GM19455 (cell line): ENCODE results near the gene PROX1.
"Not testable (repeated sequence)": the region's sequence is repeated elsewhere in the genome, so short reads cannot be mapped to it uniquely, and the experiment has no call there.

Source experiments
- ATAC-seq: cut with Tn5 transposase; IDR thresholded peaks from one replicate; pipeline ENCODE4 v1.9.1; 2021; ENCODE audit not compliant: unreplicated experiment

The PROX1 gene

DNA sequence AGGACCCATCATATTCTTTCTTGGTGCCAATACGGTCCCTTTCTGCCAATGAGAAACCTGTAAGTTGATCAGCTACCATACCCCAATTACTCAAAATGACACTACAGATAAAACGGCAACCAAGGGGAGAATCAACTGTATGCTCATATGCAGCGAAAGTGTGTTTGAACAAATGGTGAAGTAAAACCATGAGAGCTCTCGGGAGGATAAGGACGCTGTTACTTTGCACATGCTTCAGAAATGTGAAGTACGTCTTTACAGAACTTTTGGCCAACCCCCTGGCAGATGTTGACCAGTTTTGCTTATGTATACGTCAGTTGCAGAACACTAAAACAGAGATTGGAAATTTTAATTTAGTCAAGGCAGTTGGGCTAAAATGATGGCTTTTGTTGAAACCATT, 79.6 kb downstream of the PROX1 start:
- no peak for ATAC-seq

DNA sequence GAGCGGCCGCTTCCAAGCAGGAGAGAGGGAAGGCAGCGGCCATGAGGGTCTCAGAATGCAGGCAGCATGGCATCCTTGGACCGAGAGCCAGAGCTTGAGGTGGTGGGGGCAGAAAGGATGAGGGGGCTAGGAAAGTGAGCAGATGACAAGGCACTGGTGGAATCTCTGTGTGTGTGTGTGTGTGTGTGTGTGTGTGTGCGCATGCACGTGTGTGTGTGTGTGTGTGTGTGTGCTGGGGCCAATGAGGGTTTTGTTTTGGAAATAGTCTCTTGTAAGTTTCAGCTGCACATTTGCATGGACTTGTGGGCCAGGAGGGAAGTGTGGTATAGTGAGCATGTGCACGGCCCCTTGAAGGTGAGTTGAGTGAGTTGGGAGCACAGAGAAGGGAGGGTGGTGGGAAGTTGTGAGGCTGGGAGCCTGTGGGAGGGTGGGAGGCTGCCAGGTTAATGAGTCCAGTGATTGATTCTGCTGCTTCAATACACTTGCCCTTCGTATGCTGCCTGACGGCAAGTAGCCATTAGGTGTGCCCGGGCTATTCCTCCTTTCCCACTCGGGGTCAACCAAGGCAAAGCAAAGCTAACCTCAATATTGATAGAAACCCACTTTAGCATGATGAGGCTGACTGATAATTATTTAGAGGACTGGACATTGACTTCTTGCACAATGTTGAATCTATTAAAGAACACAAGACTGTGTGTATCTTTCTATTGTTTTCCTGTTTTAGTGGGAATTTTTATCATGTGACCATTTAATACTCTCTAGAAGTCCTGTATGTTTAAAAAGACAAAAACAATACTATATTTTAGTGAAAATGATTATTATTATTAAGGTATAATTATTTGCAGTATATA, 80.3 kb downstream of the PROX1 start:
- ATAC-seq, result no peak

DNA sequence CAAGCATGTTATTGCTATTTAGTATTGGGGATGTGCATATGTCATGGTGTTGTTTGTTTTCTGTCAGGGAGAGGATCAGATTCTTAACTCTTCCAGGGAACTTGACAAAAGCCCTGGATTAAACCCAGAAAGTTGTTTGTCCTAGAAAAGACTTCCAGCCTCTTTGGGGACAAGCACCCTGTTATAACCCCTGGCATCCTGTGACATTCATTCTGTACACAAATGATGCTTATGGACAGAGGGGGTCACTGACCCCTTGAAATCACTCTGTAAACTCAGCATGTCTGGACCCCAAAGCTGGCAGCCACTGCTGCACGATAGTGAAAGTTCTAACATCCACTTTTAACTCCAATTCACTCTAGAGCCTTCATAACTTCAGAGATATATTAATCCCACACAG, 81.2 kb downstream of the PROX1 start:
- ATAC-seq, result no peak

DNA sequence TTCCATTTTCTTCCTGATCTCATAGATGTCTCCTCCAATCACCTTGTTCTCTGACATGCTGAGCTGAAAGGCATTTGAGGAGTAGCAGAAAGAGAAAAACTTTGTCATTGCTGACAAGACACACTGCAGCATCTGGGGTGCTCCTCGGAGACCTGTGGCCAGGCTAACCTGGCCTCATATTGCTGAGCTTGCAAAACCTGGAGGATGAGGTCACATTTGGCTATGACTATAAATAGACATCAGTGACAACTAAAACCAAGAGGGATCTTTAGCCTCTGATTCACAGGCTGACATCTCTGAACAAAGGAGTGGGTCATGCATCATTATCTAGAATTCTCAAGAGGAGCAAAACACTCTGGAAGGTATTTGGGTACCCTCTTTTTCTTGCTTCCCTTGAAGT, 83.7 kb downstream of the PROX1 start:
- ATAC-seq, result no peak

DNA sequence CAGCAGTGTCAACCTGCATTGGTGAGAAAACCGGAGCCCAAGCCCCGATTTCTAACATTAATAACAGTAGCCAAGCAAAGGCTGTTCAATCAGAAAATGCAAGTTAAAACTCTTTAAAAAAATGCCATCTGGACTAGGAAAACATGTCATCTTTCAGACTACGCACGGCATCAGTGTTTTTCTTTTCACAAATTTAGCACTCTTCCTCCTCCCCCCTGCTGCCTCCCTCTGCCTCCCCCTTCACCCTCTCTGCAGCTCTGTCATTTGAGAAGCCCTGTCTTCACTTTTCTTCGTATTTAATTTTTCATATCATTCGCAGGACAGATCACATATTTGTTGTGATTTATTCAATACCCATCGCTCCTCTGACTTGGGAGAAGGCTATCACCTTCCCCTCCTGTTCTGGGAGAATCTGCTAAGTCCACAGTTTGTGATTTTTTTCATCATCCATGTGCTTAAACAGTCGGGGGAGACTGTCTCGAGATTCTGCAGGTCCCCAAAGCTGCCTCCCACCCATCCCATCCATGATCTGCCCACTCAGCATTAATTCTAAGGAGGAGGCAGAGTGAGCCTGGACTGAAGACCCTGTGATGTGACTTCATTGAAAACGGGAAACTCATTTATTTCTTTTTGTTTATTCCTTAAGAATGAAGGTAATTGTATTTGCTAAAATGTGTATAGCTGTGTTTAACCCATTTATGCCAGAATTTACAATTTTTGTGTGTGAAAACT, 84.8 kb downstream of the PROX1 start:
- ATAC-seq, result no peak

DNA sequence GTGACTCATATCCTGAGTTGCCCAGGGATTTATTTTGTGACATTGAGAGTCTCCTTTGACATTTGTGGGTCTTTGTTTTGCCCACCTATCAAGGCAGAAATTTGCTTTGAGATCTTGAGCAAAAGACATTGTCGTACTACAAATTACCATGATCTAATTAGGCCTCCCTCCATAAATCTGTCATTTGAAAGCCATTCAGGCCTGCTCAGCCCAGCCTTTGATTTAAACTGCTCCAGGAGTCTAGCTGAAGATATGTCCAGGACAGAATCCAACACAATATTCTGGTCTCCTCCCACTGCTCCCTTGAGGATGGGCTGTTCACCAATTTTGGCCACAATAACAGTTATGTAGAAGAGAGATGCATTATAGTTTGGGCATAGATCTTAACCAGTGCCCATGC, 86.7 kb downstream of the PROX1 start:
- ATAC-seq, result no peak

DNA sequence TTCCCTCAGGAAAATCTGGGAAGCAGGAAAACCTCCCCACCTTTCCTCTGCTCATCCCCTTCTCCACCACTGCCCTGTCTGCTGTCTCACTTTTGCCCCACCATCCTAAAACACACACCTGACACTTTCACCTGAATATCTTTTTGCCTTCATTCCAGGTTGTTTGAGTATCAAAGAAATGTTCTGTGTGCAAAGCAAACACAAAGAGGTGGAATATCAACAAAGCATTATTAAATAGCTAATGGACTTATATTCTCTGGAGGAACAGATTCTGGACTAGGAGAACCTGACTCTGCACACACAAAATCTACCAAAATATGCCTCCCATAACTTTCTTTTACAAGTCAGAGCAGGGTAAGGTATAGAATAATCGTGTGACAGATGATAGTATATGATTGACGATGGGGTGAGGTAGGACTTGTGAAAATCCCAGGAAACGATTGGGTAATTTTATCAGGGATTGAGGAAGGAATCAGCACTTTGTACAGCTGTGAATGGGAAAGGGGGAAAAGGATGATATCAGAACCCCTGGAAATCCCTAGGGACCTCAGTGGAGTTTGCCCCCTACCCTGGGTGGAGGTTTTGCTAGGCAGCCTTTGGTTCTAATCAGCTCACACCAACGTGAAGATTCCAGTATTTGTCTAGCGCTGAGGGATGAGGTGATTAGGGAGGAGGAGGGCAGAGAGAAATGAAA, 87.7 kb downstream of the PROX1 start:
- ATAC-seq, result no peak

DNA sequence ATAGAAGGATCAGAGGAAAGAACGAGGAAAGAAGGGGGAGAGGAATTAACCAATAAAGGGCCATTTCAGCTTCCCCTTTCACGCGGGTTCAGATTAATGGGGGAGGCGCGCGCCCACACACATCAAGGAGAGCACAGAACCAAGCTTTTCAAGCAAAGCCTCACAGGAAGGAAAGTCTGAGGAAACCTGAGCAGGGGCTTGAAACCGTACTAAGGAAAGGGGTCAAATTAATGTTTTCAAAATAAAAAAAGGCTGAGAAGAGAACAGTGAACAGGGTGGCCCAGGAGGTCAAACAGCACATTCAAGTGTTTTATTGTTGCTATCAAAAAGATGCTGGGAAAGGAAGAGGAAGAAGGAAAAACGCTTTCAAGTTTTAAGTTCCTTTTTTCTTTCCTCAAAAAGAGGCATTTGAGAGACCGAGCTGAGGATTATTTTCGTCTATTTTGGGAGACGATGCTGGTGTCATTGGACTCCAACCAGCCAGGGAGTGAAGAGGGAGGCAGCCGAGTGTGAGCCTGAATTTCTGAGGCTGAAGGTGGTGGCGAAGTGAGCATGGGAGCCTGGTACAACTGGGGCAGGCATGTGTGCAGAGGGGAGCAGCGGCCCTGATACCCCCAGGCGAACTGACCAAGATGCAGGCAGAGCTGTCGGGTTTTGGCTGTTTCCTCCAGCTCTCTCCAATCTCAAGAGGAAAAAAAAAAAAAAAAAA, 88.4 kb downstream of the PROX1 start:
- no peak for ATAC-seq

DNA sequence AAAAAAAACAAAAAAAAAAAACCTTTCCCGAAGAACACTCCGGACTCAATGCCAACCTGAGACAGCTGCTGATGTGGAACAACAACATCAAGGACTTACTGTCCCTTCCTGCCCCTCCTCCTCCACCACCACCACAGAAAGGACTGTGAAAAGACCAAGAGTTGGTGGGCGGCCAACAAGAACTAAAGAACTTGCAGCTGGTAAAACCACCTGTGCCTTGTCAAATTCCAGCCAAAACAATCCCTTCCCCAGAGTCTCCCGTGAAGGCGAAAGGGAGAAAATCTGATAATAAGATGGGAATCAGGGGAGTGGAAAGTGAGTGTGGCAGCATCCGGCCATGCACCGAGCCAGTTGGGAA, 88.9 kb downstream of the PROX1 start:
- no peak for ATAC-seq

DNA sequence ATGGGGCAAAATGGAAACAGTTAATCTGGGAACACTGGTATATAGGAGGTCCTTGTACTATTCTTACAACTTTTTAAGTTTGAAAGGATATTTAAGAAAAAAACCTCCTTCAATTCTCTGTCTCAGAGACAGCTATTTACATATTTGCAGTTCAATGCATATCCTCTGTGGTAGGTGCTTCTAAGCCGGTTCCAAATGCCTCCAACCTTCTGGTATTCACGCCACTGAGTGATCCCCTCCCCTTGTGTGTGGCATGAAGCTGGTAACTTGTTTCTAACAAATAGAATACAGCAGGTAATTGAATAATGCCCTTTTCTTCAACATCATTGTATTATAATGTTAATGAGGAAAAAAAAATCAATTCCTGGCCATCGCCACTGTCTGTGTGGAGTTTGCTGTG, 91.2 kb downstream of the PROX1 start:
- no peak for ATAC-seq

DNA sequence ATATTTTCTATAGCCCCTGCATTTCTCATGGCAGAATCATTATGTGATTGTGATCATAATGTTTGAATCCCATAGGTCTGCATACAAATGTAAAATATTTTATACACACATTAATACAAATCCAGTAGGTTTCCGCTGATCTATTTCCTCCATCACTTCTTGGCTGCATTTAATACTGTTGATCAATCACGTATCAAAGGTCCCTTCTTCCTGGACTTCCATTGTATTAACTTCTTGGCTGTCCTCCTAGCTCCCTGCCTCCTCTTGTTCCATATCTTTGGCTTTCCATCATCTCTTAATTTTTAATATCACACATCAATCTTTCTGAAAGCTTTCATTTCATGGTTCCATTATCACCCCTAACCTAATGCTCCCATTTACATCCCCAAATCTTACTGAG, 97.6 kb downstream of the PROX1 start:
- no peak for ATAC-seq

DNA sequence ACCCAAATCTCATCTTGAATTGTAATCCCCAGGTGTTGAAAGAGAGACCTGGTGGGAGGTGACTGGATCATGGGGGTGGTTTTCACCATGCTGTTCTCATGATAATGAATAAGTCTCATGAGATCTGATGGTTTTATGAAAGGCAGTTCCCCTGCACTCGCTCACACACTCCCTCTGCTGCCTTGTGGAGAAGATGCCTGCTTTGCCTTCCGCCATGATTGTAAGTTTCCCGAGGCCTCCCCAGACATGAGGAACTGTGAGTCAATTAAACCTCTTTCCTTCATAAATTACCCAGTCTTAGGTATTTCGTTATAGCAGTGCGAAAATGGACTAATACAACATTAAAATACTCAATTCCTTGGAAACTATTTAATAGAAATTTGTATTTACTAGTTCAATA, 99.2 kb downstream of the PROX1 start:
- ATAC-seq, result no peak

DNA sequence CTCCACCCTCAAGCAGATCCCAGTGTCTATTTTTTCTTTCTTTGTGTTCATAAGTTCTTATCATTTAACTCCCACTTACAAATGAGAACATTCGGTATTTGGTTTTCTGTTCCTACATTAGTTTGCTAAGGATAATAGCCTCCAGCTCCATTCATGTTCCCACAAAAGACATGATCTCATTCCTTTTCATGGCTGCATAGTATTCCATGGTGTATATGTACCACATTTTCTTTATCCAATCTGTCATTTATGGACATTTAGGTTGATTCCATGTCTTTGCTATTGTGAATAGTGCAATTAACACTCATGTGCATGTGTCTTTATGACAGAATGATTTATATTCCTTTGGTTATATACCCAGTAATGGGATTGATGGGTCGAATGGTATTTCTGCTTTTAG, 101.2 kb downstream of the PROX1 start:
- ATAC-seq, result not testable (repeated sequence)
